ENCODE measurements around the gene TUSC2.

- no peak for TF ChIP-seq HOXA7 (CRISPR knock-in tag; IDR thresholded peaks at IDR 0.05; ENCODE audit: borderline replicate concordance)
- no peak for TF ChIP-seq CTCF (tag by site-specific recombination; IDR thresholded peaks at IDR 0.05)
- no peak for TF ChIP-seq GLI2 (tag by site-specific recombination; IDR thresholded peaks at IDR 0.05; ENCODE audit: borderline replicate concordance, low read depth)
- no peak for TF ChIP-seq ZNF146 (tag by site-specific recombination; IDR thresholded peaks at IDR 0.05)
- TF ChIP-seq ZNF416 (tag by site-specific recombination; IDR thresholded peaks at IDR 0.05) = no peak
- no peak for TF ChIP-seq KLF1 (tag by site-specific recombination; IDR thresholded peaks at IDR 0.05)
Observed at GRCh38 chr3:50319894-50320625, 8.0 kb downstream of the TUSC2 start.
